ENCODE results near the gene FAM174A. TPM values are rescaled to one million over a fixed set of nuclear protein-coding genes. Genes with fewer than 3 reads are reported as not detected.

Gene FAM174A
- total RNA-seq, 6 experiments from 2014 or later: 7.2 to 11.8 (median 8.4) TPM

- intact Hi-C loops (cut with DNase I): no loop called here
- no peak overlapping the region for H3K4me3 ChIP-seq
Observed at GRCh38 chr5:100519075-100519474, 16.1 kb upstream of the FAM174A start.

GRCh38 chr5:100520348-100520747 is 14.8 kb upstream of the FAM174A start:
- TF ChIP-seq POLR2A (IDR thresholded peaks at IDR 0.05) (no peak), CTCF (IDR thresholded peaks at IDR 0.05) (no peak)
- H3K9me3 ChIP-seq: peaks cover 0 to 4% (median 0%) of the 10 kb centered on the region in 4 donors
- intact Hi-C loops (cut with DNase I): no loop called here
- no peaks in the 10 kb centered on the region for H3K27me3 ChIP-seq
- H3K27ac ChIP-seq: no peak overlapping the region
- ATAC-seq (no peak), DNase-seq (no peak)
- no peak overlapping the region for H3K4me3 ChIP-seq
- no peaks in the 10 kb centered on the region for H3K36me3 ChIP-seq
- H3K4me1 ChIP-seq: no peaks in the 10 kb centered on the region
- no CpG with 5 or more reads among the region's 1 CpG for WGBS (ENCODE audit: insufficient coverage, low coverage, low lambda C conversion rate, missing lambda C conversion rate)

More at GRCh38 chr5:100519075-100519474, 16.1 kb upstream of the FAM174A start:
- ATAC-seq (no peak), DNase-seq (no peak)
- Histone ChIP-seq H3K27ac (no peak overlapping the region), H3K9me3 (peaks cover 0 to 4% (median 0%) of the 10 kb centered on the region in 4 donors), H3K4me1 (no peaks in the 10 kb centered on the region), H3K36me3 (no peaks in the 10 kb centered on the region), H3K27me3 (no peaks in the 10 kb centered on the region)
- TF ChIP-seq POLR2A (IDR thresholded peaks at IDR 0.05) (no peak), CTCF (IDR thresholded peaks at IDR 0.05) (no peak)

- H3K27me3 ChIP-seq: no peaks in the 10 kb centered on the region
- TF ChIP-seq CTCF (IDR thresholded peaks at IDR 0.05): no peak
- no peaks in the 10 kb centered on the region for H3K36me3 ChIP-seq
- no peak overlapping the region for H3K4me3 ChIP-seq
- intact Hi-C loops (cut with DNase I): no loop called here
- H3K27ac ChIP-seq: no peak overlapping the region
- 100% methylated on average over 1 of the region's 1 CpG for WGBS (ENCODE audit: insufficient coverage, low coverage, low lambda C conversion rate, missing lambda C conversion rate)
- DNase-seq: no peak
- ATAC-seq: no peak
- peaks cover 0 to 12% (median 6%) of the 10 kb centered on the region in 4 donors for H3K4me1 ChIP-seq
- H3K9me3 ChIP-seq: no peaks in the 10 kb centered on the region
Observed at GRCh38 chr5:100537946-100538345, 2.8 kb downstream of the FAM174A start.

- Histone ChIP-seq H3K36me3 (no peaks in the 10 kb centered on the region), H3K9me3 (no peaks in the 10 kb centered on the region), H3K4me3 (no peak overlapping the region), H3K27ac (no peak overlapping the region), H3K4me1 (peaks cover 0 to 12% (median 6%) of the 10 kb centered on the region in 4 donors), H3K27me3 (no peaks in the 10 kb centered on the region)
- intact Hi-C loops (cut with DNase I): no loop called here
- no peak for ATAC-seq
- no peak for DNase-seq
- 94% methylated on average over 3 of the region's 3 CpGs for WGBS (ENCODE audit: insufficient coverage, low coverage, low lambda C conversion rate, missing lambda C conversion rate)
- TF ChIP-seq CTCF (IDR thresholded peaks at IDR 0.05): no peak
- TF ChIP-seq POLR2A (IDR thresholded peaks at IDR 0.05): no peak
Observed at GRCh38 chr5:100539519-100539918, 4.3 kb downstream of the FAM174A start.

GRCh38 chr5:100542086-100542485 is 6.9 kb downstream of the FAM174A start:
- Histone ChIP-seq H3K4me3 (no peak overlapping the region), H3K27ac (no peak overlapping the region), H3K36me3 (no peaks in the 10 kb centered on the region), H3K9me3 (no peaks in the 10 kb centered on the region), H3K27me3 (no peaks in the 10 kb centered on the region), H3K4me1 (peaks cover 0 to 3% (median under 1%) of the 10 kb centered on the region in 4 donors)
- intact Hi-C loops (cut with DNase I): no loop called here
- ATAC-seq (no peak), DNase-seq (no peak)
- no peak for TF ChIP-seq CTCF (IDR thresholded peaks at IDR 0.05)
- no peak for TF ChIP-seq POLR2A (IDR thresholded peaks at IDR 0.05)
- WGBS (ENCODE audit: insufficient coverage, low coverage, low lambda C conversion rate, missing lambda C conversion rate): 80% methylated on average over 1 of the region's 1 CpG

Measured in right lobe of liver (tissue), 6 donors.